Measurements from ENCODE around the gene HAS3.
A peak's percentile ranks its signal among the peaks of the same experiment; 100 is the strongest.

The HAS3 gene

DNA sequence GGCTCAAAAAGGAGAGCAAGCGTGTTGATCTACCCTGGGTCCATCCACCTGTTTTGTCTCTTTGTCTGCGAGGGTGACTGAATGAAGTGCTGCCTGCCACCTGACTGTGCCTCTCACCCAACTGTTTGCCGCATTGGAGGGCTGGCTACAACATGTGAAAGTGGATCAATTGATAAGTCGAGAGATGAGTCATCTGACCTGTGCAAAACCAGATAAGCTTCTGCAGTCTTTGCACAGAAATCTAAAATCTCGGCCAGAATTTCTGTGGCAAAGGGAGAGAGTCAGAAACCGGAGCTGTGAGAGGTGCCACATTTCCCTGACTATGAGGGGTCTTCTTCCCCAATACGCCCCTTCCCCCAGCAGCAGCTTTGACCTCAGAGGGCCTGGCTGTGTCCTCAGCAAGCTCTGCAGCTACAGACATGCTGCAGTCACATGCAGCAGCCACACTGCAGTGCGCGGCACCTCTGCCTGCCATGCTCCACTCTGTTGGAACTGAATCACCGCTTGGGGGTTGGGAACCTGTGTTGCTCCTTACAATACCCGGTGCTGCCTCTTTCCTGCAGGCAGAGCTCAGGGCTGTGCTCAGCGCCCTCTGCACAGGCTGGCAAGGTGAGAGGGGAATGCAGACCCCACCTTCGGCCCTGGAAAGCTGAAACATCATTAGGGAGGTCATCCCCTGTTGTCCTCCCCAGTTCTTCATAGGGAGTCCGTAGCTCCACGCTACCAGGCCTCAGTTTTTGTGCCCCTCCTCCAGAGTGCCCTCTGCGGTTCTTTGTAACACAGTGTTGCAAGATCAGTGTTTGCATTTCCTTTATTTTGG is 16.2 kb upstream of the HAS3 start:
- DNase-seq (ENCODE audit: low spot score): peak; percentile 62

DNA sequence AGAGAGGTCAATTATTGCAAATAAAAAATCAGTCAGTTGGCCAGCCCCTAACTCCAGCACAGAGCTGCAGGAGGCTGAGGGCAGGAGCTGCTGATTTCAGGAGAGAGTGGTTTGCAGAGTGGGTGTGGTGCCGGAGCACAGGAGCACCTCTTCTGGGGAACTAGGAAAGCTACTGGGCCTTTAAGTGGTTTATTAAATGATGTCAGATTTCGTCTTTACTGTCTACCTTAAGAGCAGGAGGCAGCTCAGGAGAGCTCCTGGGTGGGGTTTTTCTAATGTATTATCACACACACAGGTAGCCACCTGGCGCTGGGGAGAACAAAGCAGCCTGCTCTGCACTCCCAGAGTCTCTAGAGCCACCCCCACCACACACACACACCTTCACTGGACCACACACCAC is 11.5 kb upstream of the HAS3 start:
- DNase-seq (ENCODE audit: low spot score): no peak

DNA sequence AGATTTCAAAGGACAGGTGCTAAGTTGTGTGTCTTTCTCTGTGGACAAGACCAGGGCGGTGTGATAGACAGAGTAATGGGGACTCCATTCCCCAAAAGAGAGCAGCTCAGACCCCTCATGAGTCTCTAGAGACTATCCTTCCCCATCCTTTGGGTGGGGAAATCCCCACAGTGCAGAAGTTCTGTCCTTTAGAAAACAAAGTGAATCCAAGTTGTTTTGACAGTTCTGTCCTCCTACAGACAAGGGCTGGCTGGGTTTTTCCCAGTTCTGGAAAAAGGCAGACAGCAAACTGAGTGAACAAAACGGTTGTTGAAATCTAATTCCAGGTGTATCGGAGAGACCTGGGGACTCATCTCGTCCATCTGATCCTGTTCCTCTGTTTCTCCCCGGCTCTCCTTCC is 11.0 kb upstream of the HAS3 start:
- no peak for DNase-seq (ENCODE audit: low spot score)

DNA sequence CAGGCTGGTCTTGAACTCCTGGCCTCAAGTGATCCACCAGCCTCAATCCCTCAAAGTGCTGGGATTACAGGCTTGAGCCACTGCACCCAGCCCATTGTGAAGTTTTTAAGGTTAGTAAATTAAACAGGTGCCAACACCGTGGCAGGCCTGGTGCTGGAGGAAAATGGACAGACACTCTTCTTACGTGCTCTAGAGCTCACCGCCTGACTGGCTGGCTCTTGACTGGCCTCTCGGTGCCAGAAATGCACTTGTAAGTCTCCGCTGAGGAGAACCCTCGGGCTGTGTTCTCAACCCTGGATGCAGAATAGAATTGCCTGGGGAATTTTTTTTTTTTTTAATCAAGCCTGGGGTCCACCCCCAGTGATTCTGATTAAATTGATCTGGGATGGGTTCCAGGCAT is 10.3 kb upstream of the HAS3 start:
- no peak for DNase-seq (ENCODE audit: low spot score)

DNA sequence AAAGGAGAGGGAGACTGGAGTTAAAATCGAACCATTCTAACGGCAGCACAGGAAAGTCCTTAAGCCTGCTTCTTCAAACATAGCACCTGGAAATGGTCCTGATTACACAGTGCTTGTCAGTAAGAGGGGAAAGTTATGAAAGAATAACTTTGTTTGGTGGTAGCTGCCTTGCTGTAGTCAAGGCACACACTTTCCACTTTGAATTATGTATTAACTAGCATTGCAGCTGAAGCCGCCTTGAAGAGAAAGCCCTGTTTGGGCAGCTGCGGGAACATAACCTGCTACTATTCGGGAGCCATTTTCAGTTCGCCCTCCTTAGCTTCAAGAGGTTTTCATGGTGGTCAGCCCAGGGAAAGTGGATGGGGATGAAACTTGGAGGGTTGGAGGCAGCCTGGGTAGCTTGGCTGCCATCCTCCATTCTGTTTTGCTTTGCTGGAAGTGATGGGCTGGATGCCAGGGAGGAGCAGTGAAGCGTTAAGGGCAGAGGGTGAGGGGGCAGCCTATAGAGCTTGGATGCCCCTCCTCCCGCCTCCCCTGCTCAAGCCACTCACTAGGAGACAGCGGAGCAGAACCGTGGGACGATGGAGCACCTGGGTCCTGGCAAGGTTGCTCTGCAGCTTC is 5.3 kb upstream of the HAS3 start:
- DNase-seq (ENCODE audit: low spot score): no peak

DNA sequence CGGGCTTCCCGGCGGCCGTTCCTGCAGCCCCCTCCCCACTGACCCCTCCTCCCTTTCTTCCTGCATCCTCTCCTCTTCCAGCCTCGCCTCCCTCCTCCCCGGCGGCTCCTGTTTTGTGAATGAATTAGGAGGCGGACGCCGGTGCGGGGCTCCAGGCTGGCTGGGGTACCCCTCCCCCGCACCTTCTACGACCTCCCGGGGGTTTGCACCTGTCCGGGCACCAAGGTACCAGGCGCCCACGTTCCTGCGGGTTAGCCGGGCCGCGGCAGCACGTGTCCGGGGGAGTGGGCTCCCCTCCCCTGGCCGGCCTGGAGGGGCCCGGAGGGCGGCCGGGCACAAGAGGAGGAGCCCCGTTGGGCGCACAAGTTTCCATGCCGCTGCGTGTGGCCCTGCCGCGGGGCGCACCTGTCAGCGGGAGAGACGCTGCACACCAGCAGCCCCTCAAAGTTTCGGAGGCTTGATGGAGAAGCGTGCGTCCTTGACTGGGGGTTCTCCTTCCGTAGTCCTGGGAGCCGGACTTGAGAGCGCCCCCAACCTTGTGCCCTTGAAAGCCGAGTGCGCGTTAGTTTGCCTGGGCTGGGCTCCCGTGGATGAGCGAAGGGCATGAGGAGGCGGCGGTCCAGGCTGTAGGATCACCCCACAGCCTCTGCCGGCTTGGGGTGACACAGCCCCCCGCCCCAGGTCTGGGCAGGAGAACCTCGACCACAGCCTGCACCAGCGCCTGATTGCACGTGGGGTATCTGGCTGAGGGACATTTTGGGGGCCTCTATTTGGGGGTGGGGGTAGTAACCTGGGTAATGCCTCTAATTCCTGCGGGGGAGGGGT is 1.2 kb downstream of the HAS3 start:
- DNase-seq (ENCODE audit: low spot score): no peak

DNA sequence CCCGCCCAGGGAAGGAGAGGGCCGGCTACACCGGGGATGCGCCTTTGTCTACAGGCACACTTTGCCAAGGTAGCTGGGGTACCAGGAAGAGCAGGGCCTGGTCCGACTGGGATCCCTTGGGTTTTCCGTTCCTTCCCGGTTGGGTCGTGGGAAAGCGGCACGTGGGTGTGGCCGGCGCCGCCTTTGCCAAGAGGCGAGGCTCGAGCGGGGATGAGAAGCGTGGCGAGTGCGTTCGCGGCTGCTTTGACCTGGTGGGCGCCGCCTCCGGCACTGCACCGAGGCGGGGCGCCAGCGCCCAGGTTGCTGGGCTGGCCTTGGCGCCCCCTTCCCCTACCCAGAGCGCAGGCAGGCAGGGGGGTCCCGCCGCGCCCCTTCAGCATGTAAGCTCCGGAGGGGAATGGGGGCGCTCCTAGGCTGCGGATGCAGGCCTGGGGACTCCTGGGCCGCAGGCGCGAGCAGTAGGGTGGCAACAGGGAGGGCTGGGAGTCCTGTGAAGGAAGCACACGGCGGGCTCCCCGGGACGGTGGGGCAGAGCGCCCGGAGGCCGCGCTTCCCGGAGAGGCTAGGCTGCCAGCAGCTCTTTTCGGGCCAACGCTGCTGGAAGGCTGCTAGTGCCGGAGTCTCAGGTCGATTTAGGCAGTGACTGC is 2.0 kb downstream of the HAS3 start:
- DNase-seq (ENCODE audit: low spot score): no peak

DNA sequence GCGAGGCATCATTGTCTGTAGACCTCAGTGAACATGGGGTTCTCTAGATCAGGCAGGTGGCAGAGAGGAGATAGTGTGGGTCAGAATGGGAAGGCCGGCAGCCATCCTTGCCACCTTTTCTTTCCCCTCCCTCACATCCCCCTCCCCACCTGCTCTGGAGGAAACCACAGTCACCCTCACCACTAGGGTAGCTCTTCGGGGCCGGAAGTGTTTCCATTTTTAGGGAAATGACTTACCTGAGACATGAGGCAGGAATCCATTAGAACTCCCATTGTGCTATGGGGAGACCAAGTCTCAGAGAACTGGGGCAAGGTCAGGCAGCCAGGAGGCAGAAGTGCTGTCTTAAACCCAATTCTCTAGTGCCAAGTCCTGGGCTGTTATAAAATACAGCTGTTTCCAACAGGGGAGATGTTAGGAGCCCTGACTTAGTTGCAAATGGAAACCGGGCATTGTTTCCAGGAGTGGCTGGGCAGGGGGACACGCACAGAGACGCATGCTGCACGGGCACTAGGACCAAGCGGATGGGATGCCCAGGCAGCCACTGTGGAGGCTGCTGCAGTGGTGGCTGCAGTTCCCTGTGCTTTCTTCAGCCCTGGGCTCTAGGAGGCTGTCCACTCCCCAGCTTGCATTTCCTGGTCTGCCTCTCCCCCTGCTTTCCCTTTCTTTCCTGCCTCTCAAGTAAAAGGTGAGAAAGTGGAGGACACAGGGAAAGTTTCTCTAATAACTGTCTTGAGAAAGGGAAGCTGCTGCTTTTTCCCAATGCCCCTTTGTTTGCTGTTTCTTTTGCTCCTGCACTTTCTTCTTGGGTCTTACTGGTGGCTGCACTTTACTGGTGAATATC is 2.8 kb downstream of the HAS3 start:
- no peak for DNase-seq (ENCODE audit: low spot score)

DNA sequence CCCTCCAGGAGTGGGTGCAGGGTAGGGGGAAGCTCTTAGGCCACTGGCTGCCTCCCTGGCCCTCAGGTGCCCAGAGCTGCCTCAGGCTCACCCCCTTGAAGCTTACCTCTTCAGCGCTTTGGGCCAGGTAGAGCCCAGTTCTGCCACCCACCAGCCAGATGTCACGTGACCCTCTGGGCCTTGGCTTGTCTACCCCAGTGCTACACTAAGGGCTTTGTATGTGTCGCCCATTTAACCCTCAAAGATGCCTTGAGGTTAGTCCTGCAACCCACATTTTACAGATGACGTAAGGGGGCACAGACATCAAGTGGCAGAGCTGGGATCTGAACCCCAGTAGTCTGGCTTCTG is 3.4 kb downstream of the HAS3 start:
- no peak for DNase-seq (ENCODE audit: low spot score)

DNA sequence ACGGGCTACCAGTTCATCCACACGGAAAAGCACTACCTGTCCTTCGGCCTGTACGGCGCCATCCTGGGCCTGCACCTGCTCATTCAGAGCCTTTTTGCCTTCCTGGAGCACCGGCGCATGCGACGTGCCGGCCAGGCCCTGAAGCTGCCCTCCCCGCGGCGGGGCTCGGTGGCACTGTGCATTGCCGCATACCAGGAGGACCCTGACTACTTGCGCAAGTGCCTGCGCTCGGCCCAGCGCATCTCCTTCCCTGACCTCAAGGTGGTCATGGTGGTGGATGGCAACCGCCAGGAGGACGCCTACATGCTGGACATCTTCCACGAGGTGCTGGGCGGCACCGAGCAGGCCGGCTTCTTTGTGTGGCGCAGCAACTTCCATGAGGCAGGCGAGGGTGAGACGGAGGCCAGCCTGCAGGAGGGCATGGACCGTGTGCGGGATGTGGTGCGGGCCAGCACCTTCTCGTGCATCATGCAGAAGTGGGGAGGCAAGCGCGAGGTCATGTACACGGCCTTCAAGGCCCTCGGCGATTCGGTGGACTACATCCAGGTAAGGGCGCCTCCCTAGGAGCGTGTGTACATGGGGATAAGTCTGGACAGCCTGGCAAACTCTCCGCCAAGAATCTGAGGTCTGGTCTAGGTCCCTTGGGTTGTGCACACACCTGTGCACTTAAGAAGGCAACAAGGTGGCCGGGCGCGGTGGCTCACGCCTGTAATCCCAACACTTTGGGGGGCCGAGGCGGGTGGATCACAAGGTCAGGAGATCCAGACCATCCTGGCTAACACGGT is 4.2 kb downstream of the HAS3 start:
- no peak for DNase-seq (ENCODE audit: low spot score)

DNA sequence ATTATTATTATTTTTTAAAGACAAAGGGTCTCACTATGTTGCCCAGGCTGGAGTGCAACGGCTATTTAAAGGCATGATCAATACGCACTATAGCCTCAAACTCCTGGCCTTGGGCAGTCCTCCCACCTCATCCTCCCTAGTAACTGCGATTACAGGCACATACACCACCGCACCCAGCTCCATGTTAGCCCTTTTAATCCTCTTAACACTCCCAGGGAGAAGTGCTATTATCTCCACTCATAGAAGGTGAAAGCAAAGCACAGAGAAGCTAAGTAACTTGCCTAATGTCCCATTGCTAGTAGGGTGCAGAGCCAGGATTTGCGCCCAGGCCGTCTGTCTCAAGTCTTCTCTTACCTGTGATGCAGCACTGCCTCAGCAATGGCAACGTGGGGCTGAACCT is 5.0 kb downstream of the HAS3 start:
- DNase-seq (ENCODE audit: low spot score): no peak

DNA sequence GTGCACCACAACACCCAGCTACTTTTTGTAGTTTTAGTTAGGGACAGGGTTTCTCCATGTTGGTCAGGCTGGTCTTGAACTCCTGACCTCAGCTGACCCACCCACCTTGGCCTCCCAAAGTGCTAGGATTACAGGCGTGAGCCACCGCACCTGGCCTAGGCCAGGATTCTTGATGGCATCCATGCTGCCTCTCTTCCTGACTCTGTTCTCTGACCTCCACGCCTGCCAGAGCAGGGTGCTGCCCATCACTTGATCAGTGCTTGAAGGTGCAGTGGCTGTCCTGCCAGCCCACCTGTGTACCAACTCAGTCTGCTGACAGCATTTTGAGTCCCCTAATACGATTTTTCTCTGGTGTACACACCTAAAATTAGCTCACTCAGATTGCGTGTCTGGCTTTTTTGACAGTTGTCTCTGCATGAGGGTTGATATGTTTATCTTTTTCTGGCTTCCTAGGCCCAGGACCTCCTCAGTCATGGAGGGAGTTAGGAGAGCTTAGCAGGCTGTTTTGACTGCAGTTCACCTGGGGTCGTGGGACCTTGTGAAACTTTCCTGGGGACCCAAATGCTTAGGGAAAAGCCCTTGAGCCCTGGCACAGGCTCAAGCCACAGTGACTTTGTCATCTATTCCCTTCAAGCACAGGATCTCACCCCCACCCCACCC is 5.9 kb downstream of the HAS3 start:
- no peak for DNase-seq (ENCODE audit: low spot score)

DNA sequence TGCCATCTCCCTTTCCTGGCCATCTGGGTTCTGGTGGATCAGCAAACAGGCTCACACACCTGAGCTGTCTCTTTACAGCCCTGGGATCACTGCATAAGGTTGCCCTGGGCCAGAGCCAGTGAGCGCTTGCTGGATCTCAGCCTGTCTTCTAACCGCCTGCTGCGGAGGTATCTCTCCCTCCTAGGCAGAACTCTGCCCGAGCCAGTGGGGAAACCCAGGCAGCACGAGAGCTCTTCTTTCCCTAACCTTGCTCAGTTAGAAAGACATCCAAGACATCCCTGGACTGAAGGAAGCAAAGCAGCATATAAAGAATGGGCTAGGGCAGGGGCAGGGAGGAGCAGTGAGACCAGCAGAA is 6.4 kb downstream of the HAS3 start:
- no peak for DNase-seq (ENCODE audit: low spot score)

DNA sequence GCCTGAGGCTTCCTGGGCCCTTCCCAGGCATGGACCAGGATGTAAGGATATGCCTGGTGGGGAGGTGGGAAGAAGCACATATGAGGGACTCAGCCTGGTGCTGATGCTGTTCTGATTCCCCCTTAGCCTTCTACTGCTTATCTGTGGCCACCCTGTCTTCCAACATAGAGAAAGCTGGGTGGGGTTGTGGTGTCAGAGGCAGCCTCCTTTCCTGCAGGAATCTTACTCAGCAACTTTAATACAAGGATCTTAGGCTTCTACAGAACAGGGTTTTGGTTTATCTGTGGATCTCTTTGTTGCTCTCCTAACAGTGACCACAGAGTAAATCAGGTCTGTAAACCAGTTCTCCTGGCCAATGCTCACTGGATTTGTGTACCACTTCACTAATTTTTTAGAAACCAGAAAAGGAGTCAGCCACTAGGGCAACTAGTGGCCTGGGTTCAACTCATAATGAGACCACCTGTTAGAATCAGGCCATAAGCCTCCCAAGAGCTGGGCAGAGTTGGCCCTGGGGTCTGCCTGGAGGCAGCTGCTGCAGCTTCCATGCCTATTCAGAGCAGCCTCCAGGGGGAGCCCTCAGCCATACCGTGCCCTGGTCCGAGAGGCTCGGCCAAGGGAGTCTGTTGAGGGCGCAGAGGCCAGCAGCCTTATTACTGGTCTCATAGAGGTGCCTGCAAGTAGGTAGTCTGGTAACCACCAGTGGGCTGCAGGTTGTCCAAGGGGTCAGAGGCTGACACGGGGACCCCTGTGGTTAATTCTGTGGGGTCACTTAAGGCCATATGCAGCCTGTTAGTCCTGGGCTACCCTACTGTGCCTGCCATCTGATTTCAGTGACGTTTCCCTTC is 7.1 kb downstream of the HAS3 start:
- DNase-seq (ENCODE audit: low spot score): no peak

DNA sequence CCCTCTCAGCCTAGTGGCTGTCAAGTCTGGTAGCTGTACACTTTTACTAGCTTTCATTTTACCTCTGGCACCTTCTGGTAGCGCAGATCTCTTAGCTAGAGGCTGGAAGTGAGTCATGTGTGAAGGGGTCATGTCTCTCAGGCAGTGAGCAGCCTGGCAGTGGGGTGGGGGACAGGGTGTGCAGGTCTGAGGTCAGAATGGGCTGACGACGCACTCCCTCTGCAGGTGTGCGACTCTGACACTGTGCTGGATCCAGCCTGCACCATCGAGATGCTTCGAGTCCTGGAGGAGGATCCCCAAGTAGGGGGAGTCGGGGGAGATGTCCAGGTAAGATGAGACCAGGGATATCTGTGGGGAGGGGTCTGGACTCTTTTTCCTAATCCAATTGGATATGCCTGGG is 7.8 kb downstream of the HAS3 start:
- DNase-seq (ENCODE audit: low spot score): no peak

DNA sequence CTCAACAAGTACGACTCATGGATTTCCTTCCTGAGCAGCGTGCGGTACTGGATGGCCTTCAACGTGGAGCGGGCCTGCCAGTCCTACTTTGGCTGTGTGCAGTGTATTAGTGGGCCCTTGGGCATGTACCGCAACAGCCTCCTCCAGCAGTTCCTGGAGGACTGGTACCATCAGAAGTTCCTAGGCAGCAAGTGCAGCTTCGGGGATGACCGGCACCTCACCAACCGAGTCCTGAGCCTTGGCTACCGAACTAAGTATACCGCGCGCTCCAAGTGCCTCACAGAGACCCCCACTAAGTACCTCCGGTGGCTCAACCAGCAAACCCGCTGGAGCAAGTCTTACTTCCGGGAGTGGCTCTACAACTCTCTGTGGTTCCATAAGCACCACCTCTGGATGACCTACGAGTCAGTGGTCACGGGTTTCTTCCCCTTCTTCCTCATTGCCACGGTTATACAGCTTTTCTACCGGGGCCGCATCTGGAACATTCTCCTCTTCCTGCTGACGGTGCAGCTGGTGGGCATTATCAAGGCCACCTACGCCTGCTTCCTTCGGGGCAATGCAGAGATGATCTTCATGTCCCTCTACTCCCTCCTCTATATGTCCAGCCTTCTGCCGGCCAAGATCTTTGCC is 9.0 kb downstream of the HAS3 start:
- no peak for DNase-seq (ENCODE audit: low spot score)

DNA sequence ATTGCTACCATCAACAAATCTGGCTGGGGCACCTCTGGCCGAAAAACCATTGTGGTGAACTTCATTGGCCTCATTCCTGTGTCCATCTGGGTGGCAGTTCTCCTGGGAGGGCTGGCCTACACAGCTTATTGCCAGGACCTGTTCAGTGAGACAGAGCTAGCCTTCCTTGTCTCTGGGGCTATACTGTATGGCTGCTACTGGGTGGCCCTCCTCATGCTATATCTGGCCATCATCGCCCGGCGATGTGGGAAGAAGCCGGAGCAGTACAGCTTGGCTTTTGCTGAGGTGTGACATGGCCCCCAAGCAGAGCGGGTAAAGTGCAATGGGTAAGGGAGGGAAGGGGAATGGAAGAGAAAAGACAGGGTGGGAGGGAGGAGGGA is 9.5 kb downstream of the HAS3 start:
- no peak for DNase-seq (ENCODE audit: low spot score)

DNA sequence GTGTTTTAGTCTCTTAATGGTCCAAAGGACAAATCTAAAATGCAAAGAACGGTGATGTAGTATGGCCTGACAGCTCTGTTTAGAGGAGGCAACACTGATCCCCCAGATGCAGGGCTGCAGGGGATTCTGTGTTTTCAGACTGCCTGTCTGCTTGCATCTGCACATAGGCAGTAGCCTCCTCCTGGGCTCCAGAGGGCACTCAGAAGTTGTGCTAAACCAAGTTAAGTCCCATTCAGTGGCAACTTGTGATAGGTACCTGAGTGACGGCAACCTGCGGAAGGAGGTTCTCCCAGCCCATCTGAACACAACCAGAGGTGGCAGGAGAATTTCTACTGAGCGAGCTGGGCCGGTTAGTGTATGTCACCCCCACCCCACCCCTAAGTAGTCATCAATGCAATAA is 9.9 kb downstream of the HAS3 start:
- DNase-seq (ENCODE audit: low spot score): no peak

DNA sequence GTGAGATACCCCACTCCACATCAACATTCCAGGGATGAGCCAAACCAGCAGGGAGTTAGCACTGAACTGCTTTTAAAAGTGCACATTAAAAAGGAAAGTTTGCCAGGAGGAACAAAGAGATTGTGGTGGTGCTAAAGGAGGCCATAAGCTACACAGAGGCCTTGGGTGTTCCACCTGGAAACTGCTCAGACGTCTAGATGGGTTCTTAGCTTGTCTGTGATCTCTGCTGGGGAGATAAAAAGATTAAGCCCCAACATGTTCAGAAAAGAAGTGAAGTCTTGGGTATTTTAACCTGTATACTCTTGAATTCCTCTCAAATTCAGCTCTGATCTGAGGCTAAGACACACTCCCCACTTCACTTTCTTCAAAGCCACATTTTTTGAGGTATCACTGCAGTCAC is 10.4 kb downstream of the HAS3 start:
- no peak for DNase-seq (ENCODE audit: low spot score)
